Testis (tissue), 2 donors: ENCODE data around the gene SPATA32.

Experiments used
- CTCF ChIP-seq, 3 experiments: fragments of 450-650 bp in 2 of 3; fragments of 200-600 bp in 1 of 3; sonication (generic) in 1 of 3; IDR thresholded peaks; one replicate each; pipeline ENCODE4 v1.5.1; 2016 to 2019; ENCODE audit warnings: antibody characterized with exemption in 3 of 3, mild to moderate bottlenecking in 2 of 3, moderate library complexity in 1 of 3
- POLR2A ChIP-seq: fragments of 450-650 bp; IDR thresholded peaks from one replicate; pipeline ENCODE4 v1.6.1; 2017; ENCODE audit warnings: antibody characterized with exemption, mild to moderate bottlenecking, moderate library complexity

- TF ChIP-seq CTCF (IDR thresholded peaks at IDR 0.05) (no peak), POLR2A (no peak)
Observed at GRCh38 chr17:45283711-45284110, 21.8 kb upstream of the SPATA32 start.
